Panc1 (cell line): Measurements from ENCODE around the gene DRGX.

Source experiments
- CTCF ChIP-seq: fragments of 450-650 bp; IDR thresholded peaks from 2 replicates; pipeline ENCODE4 v1.5.1; 2017; ENCODE audit warnings: mild to moderate bottlenecking
- POLR2AphosphoS5 ChIP-seq: IDR thresholded peaks from 2 replicates; pipeline ENCODE4 v1.6.1; 2012; ENCODE audit warnings: mild to moderate bottlenecking, low read depth, low read length, moderate library complexity
- REST ChIP-seq, 2 experiments: IDR thresholded peaks; 2 replicates each; pipeline ENCODE4 v1.6.1; 2011 to 2012; ENCODE audit warnings: low read depth in 2 of 2, control low read depth in 1 of 2, low read length in 1 of 2, mild to moderate bottlenecking in 1 of 2, moderate library complexity in 1 of 2; ENCODE audit not compliant: insufficient read depth in 1 of 2
- SIN3A ChIP-seq: IDR thresholded peaks from 2 replicates; pipeline ENCODE4 v1.6.1; 2012; ENCODE audit warnings: low read depth, mild to moderate bottlenecking, low read length, moderate library complexity, borderline replicate concordance; ENCODE audit not compliant: insufficient read depth

- no peak for TF ChIP-seq POLR2AphosphoS5
- no peak for TF ChIP-seq CTCF
- no peak for TF ChIP-seq REST (IDR thresholded peaks at IDR 0.05; ENCODE audit: insufficient read depth in 1 of 2, low read depth in 2 of 2, low read length in 1 of 2)
- no peak for TF ChIP-seq SIN3A
These were observed 36.3 kb downstream of the DRGX start for GRCh38 chr10:49359349-49360270.
